Uterus (tissue), 4 donors: ENCODE measurements around the gene TSPAN18. TPM values are rescaled to one million over a fixed set of nuclear protein-coding genes. Genes with fewer than 3 reads are reported as not detected.

Experiments
- DNase-seq, 2 donors: peaks; one replicate each; pipeline ENCODE4 v3.0.0-alpha.2; 2019 to 2020
- H3K27ac ChIP-seq, 2 donors: fragments of 200-600 bp; sonication (generic); 1 replicate in 1 of 2; 2 replicates in 1 of 2; pipeline ENCODE4 v1.5.1; 2016 to 2018
- H3K27me3 ChIP-seq, 2 donors: fragments of 200-600 bp; sonication (generic); one replicate each; pipeline ENCODE4 v1.5.1; 2018 to 2019; ENCODE audit warnings: control low read depth in 1 of 2
- H3K36me3 ChIP-seq, 2 donors: fragments of 200-600 bp; sonication (generic); one replicate each; pipeline ENCODE4 v1.5.1; 2019; ENCODE audit warnings: control low read depth in 1 of 2
- H3K4me1 ChIP-seq, 2 donors: fragments of 200-600 bp; sonication (generic); one replicate each; pipeline ENCODE4 v1.5.1; 2018 to 2019; ENCODE audit warnings: control low read depth in 1 of 2
- H3K4me3 ChIP-seq, 2 donors: fragments of 200-600 bp; sonication (generic); 1 replicate in 1 of 2; 2 replicates in 1 of 2; pipeline ENCODE4 v1.5.1; 2018 to 2019; ENCODE audit warnings: mild to moderate bottlenecking in 1 of 2
- H3K9me3 ChIP-seq, 2 donors: fragments of 200-600 bp; sonication (generic); one replicate each; pipeline ENCODE4 v1.5.1; 2019; ENCODE audit warnings: control low read depth in 1 of 2
- POLR2A ChIP-seq, 2 donors: fragments of 450-650 bp; IDR thresholded peaks; one replicate each; pipeline ENCODE4 v1.6.1; 2016; ENCODE audit warnings: antibody characterized with exemption in 2 of 2, mild to moderate bottlenecking in 1 of 2, moderate library complexity in 1 of 2
- intact Hi-C: fragments of 100-400 bp; cut with DNase I; formaldehyde crosslinking; loops from one replicate; pipeline ENCODE4 v1.15.1; 2023; ENCODE audit warnings: low total_unique reads
- total RNA-seq, 4 donors: library from RNA; depleted of rRNA in 3 of 4; stranded (reverse); fragments of >200 nt in 3 of 4; gene quantifications; one replicate each; pipeline versions ENCODE4 v1.1.0 to v1.2.4, GENCODE V29; 2014 to 2023
- TF ChIP-seq, protein P1 (sequence below), 4 experiments: fragments of 200-600 bp in 2 of 4; fragments of 450-650 bp in 2 of 4; sonication (generic) in 2 of 4; IDR thresholded peaks; one replicate each; pipeline ENCODE4 v1.5.1; 2016 to 2019; ENCODE audit warnings: antibody characterized with exemption in 4 of 4, mild to moderate bottlenecking in 2 of 4, moderate library complexity in 1 of 4
- donor health status: DM: yes; HTN: yes; CAD: no.

Gene TSPAN18
- total RNA-seq, 4 donors from 2014 or later: 1.2 to 117 (median 20.1) TPM

DNA sequence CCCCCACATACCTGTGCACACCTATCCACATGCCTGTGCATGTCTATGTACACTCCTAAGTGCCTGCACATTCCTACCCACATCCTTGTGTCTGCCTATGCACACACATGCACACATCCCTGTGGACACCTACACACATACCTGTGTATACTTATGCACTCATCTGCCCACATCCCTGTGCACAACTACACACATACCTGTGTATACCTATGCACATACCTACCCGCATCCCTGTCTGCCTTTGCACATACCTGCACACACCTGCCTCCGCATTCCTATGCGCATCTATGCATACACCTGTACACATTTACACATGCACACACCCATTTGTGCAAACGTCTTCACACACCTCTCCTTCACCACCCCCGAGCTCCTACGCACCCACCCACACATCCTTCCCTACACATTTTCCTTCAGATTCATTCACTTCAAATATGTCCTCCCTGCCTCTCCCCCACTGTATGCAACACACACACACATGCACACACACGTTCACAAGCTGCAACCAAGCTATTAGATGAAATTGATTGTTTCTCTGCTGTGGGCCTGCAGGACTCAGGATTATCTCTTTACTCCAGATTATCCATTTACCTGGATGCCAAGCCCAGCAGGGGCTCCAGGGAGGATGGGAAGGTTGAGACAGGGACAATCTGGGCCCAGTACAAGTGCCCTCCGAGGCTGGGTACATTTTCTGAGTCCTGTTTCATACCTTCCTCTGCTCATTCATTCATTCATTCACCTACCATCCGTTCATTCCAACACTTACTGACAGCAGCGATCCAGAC lies 53.2 kb downstream of the TSPAN18 start:
- no peaks in the 10 kb centered on the region for H3K9me3 ChIP-seq
- H3K4me1 ChIP-seq: no peaks in the 10 kb centered on the region
- H3K27me3 ChIP-seq: no peaks in the 10 kb centered on the region
- no peak overlapping the region for H3K4me3 ChIP-seq
- H3K36me3 ChIP-seq: no peaks in the 10 kb centered on the region
- intact Hi-C loops: no loop called here
- peak overlapping the region in 1 of 2 donors; percentile 37 for H3K27ac ChIP-seq
- DNase-seq: peak in 1 of 2 donors; percentile 8
- no peak for TF ChIP-seq POLR2A (IDR thresholded peaks at IDR 0.05)
- TF ChIP-seq, protein P1, sequence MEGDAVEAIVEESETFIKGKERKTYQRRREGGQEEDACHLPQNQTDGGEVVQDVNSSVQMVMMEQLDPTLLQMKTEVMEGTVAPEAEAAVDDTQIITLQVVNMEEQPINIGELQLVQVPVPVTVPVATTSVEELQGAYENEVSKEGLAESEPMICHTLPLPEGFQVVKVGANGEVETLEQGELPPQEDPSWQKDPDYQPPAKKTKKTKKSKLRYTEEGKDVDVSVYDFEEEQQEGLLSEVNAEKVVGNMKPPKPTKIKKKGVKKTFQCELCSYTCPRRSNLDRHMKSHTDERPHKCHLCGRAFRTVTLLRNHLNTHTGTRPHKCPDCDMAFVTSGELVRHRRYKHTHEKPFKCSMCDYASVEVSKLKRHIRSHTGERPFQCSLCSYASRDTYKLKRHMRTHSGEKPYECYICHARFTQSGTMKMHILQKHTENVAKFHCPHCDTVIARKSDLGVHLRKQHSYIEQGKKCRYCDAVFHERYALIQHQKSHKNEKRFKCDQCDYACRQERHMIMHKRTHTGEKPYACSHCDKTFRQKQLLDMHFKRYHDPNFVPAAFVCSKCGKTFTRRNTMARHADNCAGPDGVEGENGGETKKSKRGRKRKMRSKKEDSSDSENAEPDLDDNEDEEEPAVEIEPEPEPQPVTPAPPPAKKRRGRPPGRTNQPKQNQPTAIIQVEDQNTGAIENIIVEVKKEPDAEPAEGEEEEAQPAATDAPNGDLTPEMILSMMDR (IDR thresholded peaks at IDR 0.05): no peak

DNA sequence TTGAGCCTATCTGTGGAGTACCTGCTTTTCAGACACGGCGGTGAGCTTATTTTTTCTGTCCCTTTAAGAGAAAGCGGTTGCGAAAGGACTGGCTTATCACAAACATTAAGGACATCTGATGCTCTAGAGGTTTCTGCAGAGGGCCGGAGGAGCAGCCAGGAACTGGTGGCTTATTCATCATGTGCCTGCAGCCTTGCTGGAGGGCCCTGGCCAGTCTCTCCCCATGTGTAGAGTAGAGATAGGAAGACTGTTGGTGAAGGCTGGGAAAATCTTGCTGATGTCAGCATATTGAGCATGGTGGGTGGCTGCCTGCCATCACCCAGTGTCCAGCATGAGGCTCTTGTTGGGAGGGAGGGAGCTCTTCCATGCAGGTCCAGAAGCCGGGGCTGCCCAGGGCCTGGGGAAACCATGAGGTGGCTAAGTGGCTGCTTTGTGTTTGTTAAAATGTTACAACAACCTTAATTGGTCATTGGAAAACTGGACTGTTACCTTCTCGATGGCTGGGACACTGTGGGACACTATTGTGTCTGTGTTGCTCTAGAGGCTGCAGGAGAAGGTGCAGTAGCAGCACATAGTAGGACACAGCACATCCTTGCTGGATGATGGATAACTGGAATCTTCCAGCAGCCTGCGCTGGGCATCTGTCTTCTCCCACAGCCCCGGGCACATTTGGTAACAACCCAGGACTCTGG lies 54.3 kb downstream of the TSPAN18 start:
- Histone ChIP-seq H3K27me3 (no peaks in the 10 kb centered on the region), H3K36me3 (no peaks in the 10 kb centered on the region), H3K4me3 (no peak overlapping the region), H3K27ac (peak overlapping the region in 1 of 2 donors; percentile 37), H3K9me3 (no peaks in the 10 kb centered on the region), H3K4me1 (no peaks in the 10 kb centered on the region)
- intact Hi-C loops: no loop called here
- no peak for TF ChIP-seq POLR2A (IDR thresholded peaks at IDR 0.05)
- TF ChIP-seq, protein P1 (IDR thresholded peaks at IDR 0.05): no peak
- peak in 1 of 2 donors; percentile 24 for DNase-seq

DNA sequence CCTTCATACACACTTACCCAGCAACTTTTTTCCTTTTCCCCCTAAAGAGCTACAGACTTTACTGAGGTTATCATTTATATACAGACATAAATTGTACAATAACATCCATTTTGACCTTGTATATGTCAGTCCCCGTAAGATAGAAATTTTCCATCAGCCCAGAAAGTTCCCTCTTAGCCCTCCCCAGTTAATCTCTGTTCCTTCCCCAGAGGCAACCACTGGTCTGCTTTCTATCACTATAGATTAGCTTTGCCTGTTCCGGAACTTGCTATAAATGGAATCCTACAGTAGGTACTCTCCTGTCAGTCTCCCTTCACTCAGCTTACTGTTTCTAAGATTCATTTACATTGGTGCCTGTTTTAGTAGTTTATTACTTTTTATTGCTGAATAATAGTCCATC lies 54.9 kb downstream of the TSPAN18 start:
- H3K9me3 ChIP-seq: no peaks in the 10 kb centered on the region
- H3K4me1 ChIP-seq: no peaks in the 10 kb centered on the region
- H3K27ac ChIP-seq: peak overlapping the region in 1 of 2 donors; percentile 37
- intact Hi-C loops: no loop called here
- H3K36me3 ChIP-seq: no peaks in the 10 kb centered on the region
- no peaks in the 10 kb centered on the region for H3K27me3 ChIP-seq
- DNase-seq: no peak
- TF ChIP-seq POLR2A (IDR thresholded peaks at IDR 0.05): no peak
- TF ChIP-seq, protein P1 (IDR thresholded peaks at IDR 0.05): no peak
- no peak overlapping the region for H3K4me3 ChIP-seq

DNA sequence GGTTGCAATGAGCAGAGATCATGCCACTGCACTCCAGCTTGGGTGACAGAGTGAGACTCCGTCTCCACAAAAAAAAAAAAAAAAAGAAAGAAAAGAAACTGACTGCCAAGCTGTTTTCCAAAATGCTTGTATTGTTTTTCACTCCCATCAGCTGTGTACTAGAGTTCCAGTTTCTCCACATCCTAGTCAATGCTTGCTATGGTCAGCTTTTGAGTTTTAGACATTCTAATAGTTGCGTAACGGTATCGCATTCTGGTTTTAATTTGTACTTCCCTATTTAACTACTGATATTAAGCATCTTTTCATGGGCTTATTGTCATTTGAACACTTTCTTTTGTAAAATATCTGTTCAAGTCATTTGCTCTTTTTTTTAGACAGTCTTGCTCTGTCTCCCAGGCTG lies 55.7 kb downstream of the TSPAN18 start:
- Histone ChIP-seq H3K27me3 (no peaks in the 10 kb centered on the region), H3K4me3 (no peak overlapping the region), H3K27ac (no peak overlapping the region), H3K4me1 (no peaks in the 10 kb centered on the region), H3K36me3 (no peaks in the 10 kb centered on the region), H3K9me3 (no peaks in the 10 kb centered on the region)
- intact Hi-C loops: no loop called here
- DNase-seq: no peak
- TF ChIP-seq, protein P1 (IDR thresholded peaks at IDR 0.05): no peak
- no peak for TF ChIP-seq POLR2A (IDR thresholded peaks at IDR 0.05)

DNA sequence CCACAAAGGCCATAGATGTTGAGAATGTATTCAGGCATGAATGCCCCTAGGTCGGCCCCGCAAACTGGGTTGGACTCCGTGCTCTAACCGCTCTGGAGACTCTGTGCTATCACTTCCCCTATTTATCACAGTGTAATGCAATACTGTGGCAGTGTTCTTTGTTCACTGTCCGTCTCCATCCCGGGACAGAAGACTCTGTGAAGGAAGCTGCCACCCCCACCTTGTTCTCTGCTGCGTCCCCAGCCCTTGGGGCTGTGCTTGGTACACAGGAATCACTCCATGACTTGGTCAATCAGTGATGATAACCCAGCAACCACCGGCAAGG lies 57.6 kb downstream of the TSPAN18 start:
- Histone ChIP-seq H3K4me1 (no peaks in the 10 kb centered on the region), H3K27me3 (no peaks in the 10 kb centered on the region)

More for the DNA sequence above, 57.6 kb downstream of the TSPAN18 start:
- Histone ChIP-seq H3K4me3 (no peak overlapping the region), H3K9me3 (no peaks in the 10 kb centered on the region), H3K36me3 (no peaks in the 10 kb centered on the region), H3K27ac (peak overlapping the region in 1 of 2 donors; percentile 1)
- intact Hi-C loops: no loop called here
- TF ChIP-seq, protein P1 (IDR thresholded peaks at IDR 0.05): no peak
- no peak for TF ChIP-seq POLR2A (IDR thresholded peaks at IDR 0.05)
- no peak for DNase-seq
